ENCODE results near the gene RBMS1. TPM values are rescaled to one million over a fixed set of nuclear protein-coding genes. Genes with fewer than 3 reads are reported as not detected.

Gene RBMS1
- total RNA-seq, 1 donor from 2014 or later: 54.7 TPM

DNA sequence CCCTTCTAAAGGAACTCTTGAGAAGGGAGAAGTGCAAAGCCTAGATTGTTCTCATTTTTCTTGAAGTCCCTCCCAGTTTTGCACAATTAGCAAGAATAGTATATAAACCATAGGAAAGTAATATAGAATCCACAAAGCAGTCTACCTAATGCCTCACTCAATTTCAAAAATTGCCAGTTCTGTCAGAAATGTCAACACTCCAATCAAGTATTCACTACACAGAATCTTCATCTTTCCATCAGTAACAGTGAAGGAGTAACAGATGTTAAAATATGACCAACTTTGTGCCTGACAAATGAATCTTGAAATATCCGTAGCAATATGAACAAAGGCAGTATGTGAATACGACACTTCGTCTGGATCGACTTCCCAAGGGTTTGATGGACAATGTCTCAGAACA, 56.3 kb downstream of the RBMS1 start:
- TF ChIP-seq, protein P1, sequence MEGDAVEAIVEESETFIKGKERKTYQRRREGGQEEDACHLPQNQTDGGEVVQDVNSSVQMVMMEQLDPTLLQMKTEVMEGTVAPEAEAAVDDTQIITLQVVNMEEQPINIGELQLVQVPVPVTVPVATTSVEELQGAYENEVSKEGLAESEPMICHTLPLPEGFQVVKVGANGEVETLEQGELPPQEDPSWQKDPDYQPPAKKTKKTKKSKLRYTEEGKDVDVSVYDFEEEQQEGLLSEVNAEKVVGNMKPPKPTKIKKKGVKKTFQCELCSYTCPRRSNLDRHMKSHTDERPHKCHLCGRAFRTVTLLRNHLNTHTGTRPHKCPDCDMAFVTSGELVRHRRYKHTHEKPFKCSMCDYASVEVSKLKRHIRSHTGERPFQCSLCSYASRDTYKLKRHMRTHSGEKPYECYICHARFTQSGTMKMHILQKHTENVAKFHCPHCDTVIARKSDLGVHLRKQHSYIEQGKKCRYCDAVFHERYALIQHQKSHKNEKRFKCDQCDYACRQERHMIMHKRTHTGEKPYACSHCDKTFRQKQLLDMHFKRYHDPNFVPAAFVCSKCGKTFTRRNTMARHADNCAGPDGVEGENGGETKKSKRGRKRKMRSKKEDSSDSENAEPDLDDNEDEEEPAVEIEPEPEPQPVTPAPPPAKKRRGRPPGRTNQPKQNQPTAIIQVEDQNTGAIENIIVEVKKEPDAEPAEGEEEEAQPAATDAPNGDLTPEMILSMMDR (conservative IDR thresholded peaks at IDR 0.05; ENCODE audit: low read depth, low read length): no peak
- no peak overlapping the region for H3K4me3 ChIP-seq (ENCODE audit: low read depth, low read length)
- DNase-seq (ENCODE audit: low read depth): no peak

DNA sequence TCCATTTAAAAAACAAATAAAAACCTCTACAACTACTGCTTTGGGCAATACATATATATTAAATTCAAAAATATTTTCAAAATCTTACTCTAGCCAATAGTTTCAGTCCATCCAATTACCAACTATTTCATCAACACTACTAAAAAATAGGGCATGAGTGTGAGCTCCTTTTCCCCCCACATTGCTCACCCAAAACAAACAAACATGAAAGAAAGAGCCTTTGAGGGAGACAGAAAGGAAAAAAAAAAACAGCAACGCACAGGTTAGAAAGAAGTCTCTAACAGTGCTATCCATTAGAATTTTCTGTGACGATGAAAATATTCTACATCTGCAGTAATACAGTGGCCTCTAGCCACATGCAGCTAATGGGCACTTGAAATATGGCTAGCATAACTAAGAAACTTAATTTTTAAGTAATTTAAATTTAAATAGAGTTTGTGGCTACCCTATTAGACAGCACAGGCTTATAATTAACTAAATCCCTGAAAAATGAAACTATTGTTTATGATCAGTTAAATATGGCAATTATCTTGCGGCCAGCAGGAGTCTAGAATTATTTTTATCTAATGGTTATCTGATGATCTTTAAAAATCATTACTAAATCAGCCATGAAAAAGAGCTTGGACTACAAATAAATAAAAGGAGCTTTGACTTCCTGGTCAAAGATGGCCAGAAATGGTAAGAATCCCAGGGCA, 59.2 kb downstream of the RBMS1 start:
- H3K4me3 ChIP-seq (ENCODE audit: low read depth, low read length): no peak overlapping the region
- DNase-seq (ENCODE audit: low read depth): no peak
- TF ChIP-seq, protein P1 (conservative IDR thresholded peaks at IDR 0.05; ENCODE audit: low read depth, low read length): no peak

DNA sequence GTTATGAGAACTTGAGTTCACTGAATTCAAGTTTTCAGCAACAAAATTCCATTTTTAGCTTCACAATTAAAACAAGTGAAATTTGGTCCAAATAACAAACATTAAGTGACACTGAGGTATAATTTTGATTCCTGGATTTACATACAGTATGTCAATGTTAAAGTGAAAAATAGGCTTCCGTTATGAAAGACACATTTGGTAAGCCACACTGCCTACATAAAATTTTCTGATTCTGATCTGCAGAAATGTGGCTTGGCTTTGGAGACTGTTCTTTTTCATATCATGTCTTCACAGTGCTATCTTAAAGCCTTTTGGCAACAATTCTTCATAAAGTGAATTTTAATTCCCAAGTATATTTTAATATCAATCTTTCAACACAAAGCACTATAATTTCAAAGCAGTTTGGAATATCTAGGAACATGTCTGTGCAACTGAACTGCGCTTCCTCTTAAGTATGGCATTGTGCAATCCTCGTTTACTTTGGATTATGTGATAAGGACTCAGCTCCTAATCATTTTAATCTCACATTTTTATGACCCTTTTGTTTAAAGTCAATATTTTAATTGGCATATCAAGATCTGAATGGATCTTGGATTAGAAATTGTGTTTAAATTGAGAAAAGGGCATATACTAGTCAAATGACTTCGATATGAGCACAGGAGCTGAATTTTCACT, 60.0 kb downstream of the RBMS1 start:
- TF ChIP-seq, protein P1 (conservative IDR thresholded peaks at IDR 0.05; ENCODE audit: low read depth, low read length): no peak
- H3K4me3 ChIP-seq (ENCODE audit: low read depth, low read length): no peak overlapping the region
- no peak for DNase-seq (ENCODE audit: low read depth)

DNA sequence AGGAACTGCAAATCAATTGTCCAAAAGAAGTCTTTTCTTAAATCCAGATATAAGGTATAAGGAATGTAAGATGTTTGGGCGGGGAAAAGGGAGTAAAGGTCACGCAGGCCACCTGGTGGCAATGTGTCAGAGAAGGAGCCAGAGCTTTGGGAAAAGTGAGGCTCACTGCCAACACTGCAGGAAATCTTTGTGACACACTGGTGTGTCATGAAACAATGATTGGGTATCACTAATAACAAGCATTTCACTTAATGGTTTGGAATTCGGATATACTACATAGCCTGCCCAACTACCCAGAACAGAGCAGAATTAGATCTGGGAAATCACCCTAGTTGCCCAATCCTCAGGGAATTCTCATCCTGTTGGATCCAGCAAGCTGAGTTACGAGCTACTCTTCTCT, 61.0 kb downstream of the RBMS1 start:
- DNase-seq (ENCODE audit: low read depth): peak; percentile 95
- no peak overlapping the region for H3K4me3 ChIP-seq (ENCODE audit: low read depth, low read length)
- TF ChIP-seq, protein P1 (conservative IDR thresholded peaks at IDR 0.05; ENCODE audit: low read depth, low read length): peak; percentile 41

DNA sequence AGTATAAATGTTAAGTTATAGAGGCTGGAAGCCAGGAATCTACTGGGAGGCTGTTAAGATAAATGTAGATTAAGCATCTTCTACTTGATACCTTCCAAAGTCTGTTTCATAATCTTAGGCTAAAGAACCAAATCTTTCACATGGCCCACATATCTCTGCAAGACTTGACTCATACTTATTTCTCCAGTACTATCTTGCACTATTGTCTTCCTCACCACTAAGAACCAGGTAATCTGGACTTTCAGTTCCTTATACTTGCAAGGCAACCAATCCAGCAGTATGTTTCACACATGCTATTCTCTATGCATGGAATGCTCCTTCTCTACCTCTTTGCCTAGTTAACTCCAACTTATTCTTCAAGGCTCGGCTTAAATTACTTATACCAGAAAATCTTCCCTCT, 62.2 kb downstream of the RBMS1 start:
- no peak for DNase-seq (ENCODE audit: low read depth)
- H3K4me3 ChIP-seq (ENCODE audit: low read depth, low read length): no peak overlapping the region
- TF ChIP-seq, protein P1 (conservative IDR thresholded peaks at IDR 0.05; ENCODE audit: low read depth, low read length): no peak

DNA sequence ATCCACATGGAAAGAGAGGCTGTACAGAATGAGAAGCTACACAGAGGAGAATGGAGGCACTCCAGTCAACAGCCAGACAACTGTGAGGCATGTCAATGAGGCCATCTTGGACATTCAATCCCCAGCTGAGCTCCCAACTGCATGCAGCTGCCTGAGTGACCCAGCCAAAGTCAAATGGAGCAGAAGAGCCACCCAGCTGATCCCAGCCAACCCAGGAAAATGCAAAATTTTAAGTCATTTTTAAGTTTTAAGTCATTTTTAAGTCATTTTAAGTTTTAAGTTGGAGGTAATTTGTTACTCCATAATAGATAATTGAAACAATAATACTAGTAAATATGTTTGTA, 63.6 kb downstream of the RBMS1 start:
- no peak for DNase-seq (ENCODE audit: low read depth)
- no peak overlapping the region for H3K4me3 ChIP-seq (ENCODE audit: low read depth, low read length)
- TF ChIP-seq, protein P1 (conservative IDR thresholded peaks at IDR 0.05; ENCODE audit: low read depth, low read length): no peak

Data from epithelial cell of proximal tubule (primary cell).